ENCODE measurements around the gene ANKRD34A. TPM values are rescaled to one million over a fixed set of nuclear protein-coding genes. Genes with fewer than 3 reads are reported as not detected.

The ANKRD34A gene
- total and polyA plus RNA-seq, 9 donors, result 0.22 to 1.7 (median 1.1) TPM

Other genes starting within 250 kb of the ANKRD34A start
- gene CD160, start 245.1 kb downstream of the ANKRD34A start, total RNA-seq, result 0.09 TPM
- under 1 TPM; 0.10 to 0.95 (median 0.80) TPM for gene CD160, start 245.1 kb downstream of the ANKRD34A start, polyA plus RNA-seq (ENCODE audit: insufficient read depth in 1 of 8, insufficient read length in 8 of 8, low replicate concordance in 1 of 8)
- 13.7 TPM for gene RNF115, start 140.5 kb downstream of the ANKRD34A start, total RNA-seq
- 10 to 100 TPM; 10.8 to 18.8 (median 13.3) TPM for gene RNF115, start 140.5 kb downstream of the ANKRD34A start, polyA plus RNA-seq (ENCODE audit: insufficient read depth in 1 of 8, insufficient read length in 8 of 8, low replicate concordance in 1 of 8)
- 19.8 TPM for gene POLR3C, start 140.4 kb downstream of the ANKRD34A start, total RNA-seq
- gene POLR3C, start 140.4 kb downstream of the ANKRD34A start, polyA plus RNA-seq (ENCODE audit: insufficient read depth in 1 of 8, insufficient read length in 8 of 8, low replicate concordance in 1 of 8), result 10 to 100 TPM; 16.2 to 24.8 (median 20.9) TPM
- 15.9 TPM for gene NUDT17, start 118.9 kb downstream of the ANKRD34A start, total RNA-seq
- gene NUDT17, start 118.9 kb downstream of the ANKRD34A start, polyA plus RNA-seq (ENCODE audit: insufficient read depth in 1 of 8, insufficient read length in 8 of 8, low replicate concordance in 1 of 8), result 10 to 100 TPM; 11.9 to 20.8 (median 13.8) TPM
- gene PIAS3, start 105.5 kb downstream of the ANKRD34A start, total RNA-seq, result 20.8 TPM
- 10 to 100 TPM; 37.1 to 63.8 (median 47.2) TPM for gene PIAS3, start 105.5 kb downstream of the ANKRD34A start, polyA plus RNA-seq (ENCODE audit: insufficient read depth in 1 of 8, insufficient read length in 8 of 8, low replicate concordance in 1 of 8)
- gene ANKRD35, start 78.7 kb downstream of the ANKRD34A start, total RNA-seq, result 2.2 TPM
- gene ANKRD35, start 78.7 kb downstream of the ANKRD34A start, polyA plus RNA-seq (ENCODE audit: insufficient read depth in 1 of 8, insufficient read length in 8 of 8, low replicate concordance in 1 of 8), result 1 to 10 TPM; 2.3 to 4.8 (median 3.1) TPM
- 5.9 TPM for gene ITGA10, start 54.5 kb downstream of the ANKRD34A start, total RNA-seq
- gene ITGA10, start 54.5 kb downstream of the ANKRD34A start, polyA plus RNA-seq (ENCODE audit: insufficient read depth in 1 of 8, insufficient read length in 8 of 8, low replicate concordance in 1 of 8), result 10 to 100 TPM in 2 of 8 donors, 1 to 10 TPM in 6; 3.6 to 11.1 (median 6.6) TPM
- 18.0 TPM for gene PEX11B, start 45.9 kb downstream of the ANKRD34A start, total RNA-seq
- gene PEX11B, start 45.9 kb downstream of the ANKRD34A start, polyA plus RNA-seq (ENCODE audit: insufficient read depth in 1 of 8, insufficient read length in 8 of 8, low replicate concordance in 1 of 8), result 10 to 100 TPM; 19.4 to 24.9 (median 23.7) TPM
- 116 TPM for gene RBM8A, start 37.1 kb downstream of the ANKRD34A start, total RNA-seq
- gene RBM8A, start 37.1 kb downstream of the ANKRD34A start, polyA plus RNA-seq (ENCODE audit: insufficient read depth in 1 of 8, insufficient read length in 8 of 8, low replicate concordance in 1 of 8), result 100 to 1,000 TPM; 114 to 136 (median 132) TPM
- 23.4 TPM for gene LIX1L, start 6.6 kb downstream of the ANKRD34A start, total RNA-seq
- 10 to 100 TPM; 26.1 to 35.9 (median 29.0) TPM for gene LIX1L, start 6.6 kb downstream of the ANKRD34A start, polyA plus RNA-seq (ENCODE audit: insufficient read depth in 1 of 8, insufficient read length in 8 of 8, low replicate concordance in 1 of 8)
- 28.5 TPM for gene POLR3GL, start 115 bp upstream of the ANKRD34A start, total RNA-seq
- 10 to 100 TPM; 35.0 to 42.6 (median 38.6) TPM for gene POLR3GL, start 115 bp upstream of the ANKRD34A start, polyA plus RNA-seq (ENCODE audit: insufficient read depth in 1 of 8, insufficient read length in 8 of 8, low replicate concordance in 1 of 8)
- gene TXNIP, start 32.0 kb upstream of the ANKRD34A start, total RNA-seq, result 411 TPM
- gene TXNIP, start 32.0 kb upstream of the ANKRD34A start, polyA plus RNA-seq (ENCODE audit: insufficient read depth in 1 of 8, insufficient read length in 8 of 8, low replicate concordance in 1 of 8), result 100 to 1,000 TPM; 251 to 323 (median 290) TPM
- 174 TPM for gene HJV, start 57.2 kb upstream of the ANKRD34A start, total RNA-seq
- gene HJV, start 57.2 kb upstream of the ANKRD34A start, polyA plus RNA-seq (ENCODE audit: insufficient read depth in 1 of 8, insufficient read length in 8 of 8, low replicate concordance in 1 of 8), result 100 to 1,000 TPM; 128 to 235 (median 193) TPM
- 1.8 TPM for gene NBPF10, start 180.2 kb upstream of the ANKRD34A start, total RNA-seq
- 1 to 10 TPM; 1.1 to 2.6 (median 1.6) TPM for gene NBPF10, start 180.2 kb upstream of the ANKRD34A start, polyA plus RNA-seq (ENCODE audit: insufficient read depth in 1 of 8, insufficient read length in 8 of 8, low replicate concordance in 1 of 8)